Heart right ventricle (tissue), 16 donors: ENCODE measurements around the gene PIAS2. TPM values are rescaled to one million over a fixed set of nuclear protein-coding genes. Genes with fewer than 3 reads are reported as not detected.

ENCODE experiments used
- ATAC-seq, 8 donors: fragments of 200-7000 bp; cut with Tn5 transposase; one replicate each; pipeline ENCODE4 v1.9.1; 2020; ENCODE audit warnings: mild to moderate bottlenecking in 8 of 8, moderate library complexity in 8 of 8, moderate number of reproducible peaks in 1 of 8
- DNase-seq, 2 donors: peaks; one replicate each; pipeline ENCODE4 v3.0.0-alpha.2; 2020
- H3K27ac ChIP-seq, 10 donors: fragments of 200-600 bp; sonication (generic) in 2 of 10; one replicate each; pipeline versions ENCODE4 v1.5.0 to v1.8.0; 2020 to 2022; ENCODE audit warnings: mild to moderate bottlenecking in 3 of 10
- H3K27me3 ChIP-seq, 7 donors: fragments of 200-600 bp; one replicate each; pipeline ENCODE4 v1.8.0; 2021 to 2022; ENCODE audit warnings: mild to moderate bottlenecking in 2 of 7
- H3K36me3 ChIP-seq, 9 donors: fragments of 200-600 bp; sonication (generic) in 1 of 9; one replicate each; pipeline versions ENCODE4 v1.5.0 to v1.8.0; 2020 to 2022; ENCODE audit warnings: mild to moderate bottlenecking in 2 of 9
- H3K4me1 ChIP-seq, 9 donors: fragments of 200-600 bp; sonication (generic) in 1 of 9; one replicate each; pipeline versions ENCODE4 v1.5.0 to v1.8.0; 2020 to 2022; ENCODE audit warnings: mild to moderate bottlenecking in 4 of 9
- H3K4me3 ChIP-seq, 10 donors: fragments of 200-600 bp; sonication (generic) in 2 of 10; one replicate each; pipeline versions ENCODE4 v1.5.0 to v1.8.0; 2020 to 2022; ENCODE audit warnings: mild to moderate bottlenecking in 7 of 10, moderate library complexity in 2 of 10
- H3K9me3 ChIP-seq, 11 donors: fragments of 200-600 bp in 10 of 11; sonication (generic) in 2 of 11; one replicate each; pipeline versions ENCODE4 v1.5.0 to v1.8.0; 2013 to 2022; ENCODE audit warnings: mild to moderate bottlenecking in 2 of 11, control low read depth in 1 of 11, moderate library complexity in 1 of 11
- WGBS, 2 donors: extraction: QIAGEN DNeasy Blood & Tissue Kit; methylation state at CpG; one replicate each; pipeline ENCODE4 v1.1.7; 2013; ENCODE audit warnings: inconsistent platforms in 1 of 2; 5-methylcytosine and 5-hydroxymethylcytosine counted together
- intact Hi-C, 10 donors: fragments of 100-400 bp; cut with DNase I; formaldehyde crosslinking; loops; one replicate each; pipeline versions ENCODE4 v1.11.1 to v1.14.2; 2022
- polyA plus RNA-seq, 2 donors: library from polyadenylated mRNA; stranded (reverse); fragments of 200-250 nt; gene quantifications; one replicate each; pipeline ENCODE4 v1.2.3, GENCODE V29; 2013
- total RNA-seq, 10 donors: library from RNA; stranded (reverse); fragmentation: NEBNext Ultra II Directional in 3 of 10; extraction: Animal tissue kit (Norgen Biotek cat#: 25700) in 3 of 10; gene quantifications; one replicate each; pipeline versions ENCODE4 v1.2.1 to v1.2.4, GENCODE V29; 2021 to 2023
- TF ChIP-seq, protein P1 (sequence below), 9 donors: fragments of 200-600 bp; sonication (generic) in 2 of 9; IDR thresholded peaks; one replicate each; pipeline versions ENCODE4 v1.5.0 to v1.8.0; 2021 to 2022; ENCODE audit warnings: antibody characterized with exemption in 9 of 9, mild to moderate bottlenecking in 5 of 9, moderate library complexity in 1 of 9
- donor health status: Arrhythmogenic right ventricular cardiomyopathy.
- donor health status: ischemic (EF 13 %, LVEDD 7.1; RV severe dilation, severe dysfunction).
- donor health status: healthy with polysubstance abuse.
- donor health status: DM: no; HTN: yes; CAD: no.
- donor health status: DM: no; HTN: no; CAD: no.
- donor health status: ischemic (EF 25% LVEDD 6.9; RV normal size, moderate dysfunction).
- donor health status: ischemic (EF 25% LVEDD 5.7; RV mildly dilated, moderate dysfunction).
- donor health status: healthy.
- donor health status: DM: yes; HTN: yes; CAD: no.
- donor health status: Ischemic cardiomyopathy.
- donor health status: ischemic (EF 35%, LVEDD 5.7; RV mildly dilated, moderate dysfunction).
- donor health status: nonischemic (EF 11% LVEDD 7.7; RV severe dilation, severe dysfunction).
- donor health status: DM: yes; HTN: yes; CAD: no.
- donor health status: PGD.
- donor health status: ischemic (EF 29% LVEDD 5.4; RV normal size, mild dysfunction).
- donor health status: nonischemic (EF 23%, LVEDD 6.1; RV moderate dilation, normal function).

The PIAS2 gene
- total and polyA plus RNA-seq, 12 donors = 3.4 to 39.2 (median 32.8) TPM

DNA sequence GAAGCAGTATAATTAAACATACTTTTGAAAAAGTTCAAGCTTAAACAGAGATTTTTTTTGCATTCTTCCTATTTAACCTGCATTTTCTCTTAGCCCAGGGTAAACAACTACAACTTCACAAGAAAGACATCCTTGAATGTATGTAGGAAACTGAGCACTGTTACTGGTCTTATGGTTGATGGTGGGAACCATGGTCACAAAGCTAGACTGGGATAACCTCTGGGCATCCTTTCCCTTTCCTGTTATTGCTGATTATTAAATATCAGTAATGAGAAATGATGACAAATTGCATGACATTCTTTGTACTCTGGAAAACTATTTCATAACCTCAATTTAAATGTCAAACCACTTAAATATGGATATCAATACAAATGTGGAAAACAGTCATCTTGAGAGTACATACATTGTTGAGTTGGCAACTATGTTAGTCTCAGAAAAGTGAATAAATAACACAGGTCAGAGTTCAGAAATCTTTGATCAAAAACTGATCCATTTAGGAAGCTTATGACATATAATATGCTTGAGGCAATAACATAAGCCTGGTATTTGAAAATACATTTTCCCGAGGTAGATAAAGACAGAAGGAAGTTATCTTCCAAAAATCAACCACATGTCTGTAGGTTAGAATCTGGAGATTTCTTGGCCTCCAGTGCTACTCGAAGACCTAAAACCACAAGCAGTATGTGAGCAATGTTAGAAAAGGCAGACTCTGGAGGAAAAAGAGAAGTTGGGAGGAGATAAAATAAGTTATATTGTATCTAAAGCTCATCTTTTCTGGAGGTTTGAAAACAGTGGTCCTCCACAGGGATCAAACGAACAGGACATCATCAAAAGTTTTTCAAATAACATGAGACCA lies 95.2 kb downstream of the PIAS2 start:
- Histone ChIP-seq H3K36me3 (peaks cover 0 to 66% (median 5%) of the 10 kb centered on the region in 9 donors), H3K4me1 (no peaks in the 10 kb centered on the region), H3K27me3 (no peaks in the 10 kb centered on the region), H3K9me3 (no peaks in the 10 kb centered on the region), H3K4me3 (no peak overlapping the region), H3K27ac (no peak overlapping the region)
- ATAC-seq (no peak), DNase-seq (no peak)
- intact Hi-C loops = loop anchor here in 1 of 10 donors (2.0 kb wide), 1 partner anchor 53 kb away; no protein-coding TSS in a partner anchor
- WGBS, 2 donors = 87 to 89% methylated on average over 3 of the region's 3 CpGs
- TF ChIP-seq, protein P1, sequence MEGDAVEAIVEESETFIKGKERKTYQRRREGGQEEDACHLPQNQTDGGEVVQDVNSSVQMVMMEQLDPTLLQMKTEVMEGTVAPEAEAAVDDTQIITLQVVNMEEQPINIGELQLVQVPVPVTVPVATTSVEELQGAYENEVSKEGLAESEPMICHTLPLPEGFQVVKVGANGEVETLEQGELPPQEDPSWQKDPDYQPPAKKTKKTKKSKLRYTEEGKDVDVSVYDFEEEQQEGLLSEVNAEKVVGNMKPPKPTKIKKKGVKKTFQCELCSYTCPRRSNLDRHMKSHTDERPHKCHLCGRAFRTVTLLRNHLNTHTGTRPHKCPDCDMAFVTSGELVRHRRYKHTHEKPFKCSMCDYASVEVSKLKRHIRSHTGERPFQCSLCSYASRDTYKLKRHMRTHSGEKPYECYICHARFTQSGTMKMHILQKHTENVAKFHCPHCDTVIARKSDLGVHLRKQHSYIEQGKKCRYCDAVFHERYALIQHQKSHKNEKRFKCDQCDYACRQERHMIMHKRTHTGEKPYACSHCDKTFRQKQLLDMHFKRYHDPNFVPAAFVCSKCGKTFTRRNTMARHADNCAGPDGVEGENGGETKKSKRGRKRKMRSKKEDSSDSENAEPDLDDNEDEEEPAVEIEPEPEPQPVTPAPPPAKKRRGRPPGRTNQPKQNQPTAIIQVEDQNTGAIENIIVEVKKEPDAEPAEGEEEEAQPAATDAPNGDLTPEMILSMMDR (IDR thresholded peaks at IDR 0.05) = no peak

GRCh38 chr18:46820863-46821262 lies 96.4 kb downstream of the PIAS2 start:
- intact Hi-C loops = loop anchor here in 1 of 10 donors (2.0 kb wide), 1 partner anchor 52 kb away; no protein-coding TSS in a partner anchor
- Histone ChIP-seq H3K27ac (peak overlapping the region in 4 of 10 donors; percentile 12 to 53 (median 34)), H3K27me3 (no peaks in the 10 kb centered on the region), H3K4me1 (no peaks in the 10 kb centered on the region), H3K9me3 (no peaks in the 10 kb centered on the region), H3K4me3 (no peak overlapping the region), H3K36me3 (peaks cover 0 to 54% (median 3%) of the 10 kb centered on the region in 9 donors)
- DNase-seq (peak in 1 of 2 donors; percentile 4), ATAC-seq (peak; percentile 50 to 89 (median 71))
- WGBS, 2 donors = 61 to 72% methylated on average over 6 of the region's 6 CpGs
- TF ChIP-seq, protein P1 (IDR thresholded peaks at IDR 0.05) = no peak

DNA sequence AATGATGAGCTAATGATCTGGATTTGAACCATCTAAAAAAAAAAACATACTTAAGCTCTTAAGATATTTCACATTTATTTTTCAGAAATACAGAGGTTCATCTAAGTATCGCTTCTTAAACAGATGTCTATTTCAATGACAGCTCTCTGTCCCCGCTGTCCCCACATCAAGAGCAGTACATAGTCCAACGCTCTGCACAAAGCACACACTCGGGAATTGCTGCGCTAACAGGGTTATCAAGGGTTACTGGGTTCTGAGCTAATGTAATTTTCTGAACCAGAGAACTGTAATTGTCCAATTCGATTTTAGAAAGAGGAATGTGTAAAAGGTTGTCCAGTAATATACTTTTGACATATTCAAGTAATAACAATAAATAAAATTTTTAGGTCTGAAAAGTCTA lies 101.6 kb downstream of the PIAS2 start:
- WGBS, 2 donors = 85 to 93% methylated on average over 6 of the region's 6 CpGs
- H3K27me3 ChIP-seq = no peaks in the 10 kb centered on the region
- intact Hi-C loops = no loop called here
- no peak for DNase-seq
- H3K36me3 ChIP-seq = peaks cover 0 to 49% (median 3%) of the 10 kb centered on the region in 9 donors
- H3K9me3 ChIP-seq = no peaks in the 10 kb centered on the region
- ATAC-seq = no peak
- H3K4me3 ChIP-seq = no peak overlapping the region
- TF ChIP-seq, protein P1 (IDR thresholded peaks at IDR 0.05) = no peak
- no peaks in the 10 kb centered on the region for H3K4me1 ChIP-seq
- no peak overlapping the region for H3K27ac ChIP-seq

DNA sequence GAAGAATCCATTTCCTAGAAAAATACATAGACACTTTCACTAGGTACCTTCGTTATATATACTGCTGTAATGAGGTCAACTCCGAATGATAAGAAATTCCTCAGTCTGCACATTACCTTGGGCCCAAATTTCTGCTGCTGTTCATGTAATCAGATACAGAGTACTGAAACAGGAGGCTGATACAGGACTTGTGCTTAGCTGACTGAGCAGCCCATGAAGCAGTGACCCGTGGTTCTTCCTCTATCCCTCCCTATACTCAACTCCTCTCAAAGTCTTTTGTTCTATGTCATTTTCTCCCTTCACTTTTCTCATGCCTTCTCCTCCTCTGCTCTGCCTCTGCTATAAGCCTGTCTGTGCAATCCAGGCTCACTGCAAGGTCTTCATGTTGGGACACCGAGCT lies 102.9 kb downstream of the PIAS2 start:
- TF ChIP-seq, protein P1 (IDR thresholded peaks at IDR 0.05) = no peak
- H3K27ac ChIP-seq = no peak overlapping the region
- no peaks in the 10 kb centered on the region for H3K4me1 ChIP-seq
- no peaks in the 10 kb centered on the region for H3K9me3 ChIP-seq
- intact Hi-C loops = no loop called here
- H3K4me3 ChIP-seq = no peak overlapping the region
- 87 to 94% methylated on average over 4 of the region's 4 CpGs for WGBS, 2 donors
- H3K27me3 ChIP-seq = no peaks in the 10 kb centered on the region
- ATAC-seq (no peak), DNase-seq (no peak)
- peaks cover 0 to 42% (median 0%) of the 10 kb centered on the region in 9 donors for H3K36me3 ChIP-seq
